ENCODE measurements around the gene JPT2. TPM values are rescaled to one million over a fixed set of nuclear protein-coding genes. Genes with fewer than 3 reads are reported as not detected.

JPT2 gene
- 40.2 and 42.5 TPM in 2 replicates for total RNA-seq

GRCh38 chr16:1677942-1678499, at the start of gene JPT2:
Gene JPT2 (plus strand): TSS chr16:1678279. CDS start chr16:1678313, 34 bp downstream.

GRCh38 chr16:1705688-1706385, 27.8 kb downstream of the JPT2 start, which contains the start of gene MAPK8IP3:
Gene MAPK8IP3 (plus strand): TSS chr16:1706195. CDS start chr16:1706340, 145 bp downstream.

Other genes starting within 250 kb of the JPT2 start
- gene PERCC1, start 247.2 kb upstream of the JPT2 start, total RNA-seq, result not detected in 2 replicates
- gene CCDC154, start 233.7 kb upstream of the JPT2 start, total RNA-seq, result 0.11 and 0.17 TPM in 2 replicates
- 57.4 and 72.2 TPM in 2 replicates for gene CLCN7, start 203.3 kb upstream of the JPT2 start, total RNA-seq
- 0.11 and 0.17 TPM in 2 replicates for gene PTX4, start 189.3 kb upstream of the JPT2 start, total RNA-seq
- 13.8 and 16.5 TPM in 2 replicates for gene TELO2, start 184.9 kb upstream of the JPT2 start, total RNA-seq
- 142 and 170 TPM in 2 replicates for gene TMEM204, start 144.6 kb upstream of the JPT2 start, total RNA-seq
- gene IFT140, start 66.2 kb upstream of the JPT2 start, total RNA-seq, result 15.5 and 18.2 TPM in 2 replicates
- 10.1 and 10.4 TPM in 2 replicates for gene CRAMP1, start 65.9 kb upstream of the JPT2 start, total RNA-seq
- gene MAPK8IP3, start 27.9 kb downstream of the JPT2 start, total RNA-seq, result 15.8 and 21.9 TPM in 2 replicates
- gene NME3, start 93.3 kb downstream of the JPT2 start, total RNA-seq, result 33.0 and 44.9 TPM in 2 replicates
- gene EME2, start 94.5 kb downstream of the JPT2 start, total RNA-seq, result 3.8 and 4.0 TPM in 2 replicates
- 51.1 and 58.0 TPM in 2 replicates for gene MRPS34, start 94.9 kb downstream of the JPT2 start, total RNA-seq
- gene SPSB3, start 104.3 kb downstream of the JPT2 start, total RNA-seq, result 41.3 and 47.0 TPM in 2 replicates
- gene NUBP2, start 104.7 kb downstream of the JPT2 start, total RNA-seq, result 54.0 and 59.8 TPM in 2 replicates
- gene IGFALS, start 115.4 kb downstream of the JPT2 start, total RNA-seq, result 0.09 and 0.11 TPM in 2 replicates
- 41.3 and 78.7 TPM in 2 replicates for gene HAGH, start 148.5 kb downstream of the JPT2 start, total RNA-seq
- gene FAHD1, start 148.9 kb downstream of the JPT2 start, total RNA-seq, result 54.5 and 67.1 TPM in 2 replicates
- not detected in 2 replicates for gene MEIOB, start 193.9 kb downstream of the JPT2 start, total RNA-seq
- not detected in 2 replicates for gene HS3ST6, start 240.1 kb downstream of the JPT2 start, total RNA-seq